Panc1 (cell line): ENCODE results near the gene VAC14. TPM values are rescaled to one million over a fixed set of nuclear protein-coding genes. Genes with fewer than 3 reads are reported as not detected.

Source experiments
- ATAC-seq: fragments of 200-7000 bp; cut with Tn5 transposase; 2 replicates; pipeline ENCODE4 v1.9.1; 2020; ENCODE audit warnings: mild to moderate bottlenecking, moderate library complexity
- BruUV-seq: library from RNA; stranded (reverse); fragments of 400-500 nt; replicated peaks from 2 replicates; lab custom pipeline; 2021; lab: Mats Ljungman, UMichigan
- CTCF ChIA-PET: fragments of 300-600 bp; sonication (Branson Sonifier 250); formaldehyde crosslinking; loops from one replicate; lab custom pipeline; 2022; ENCODE audit warnings: antibody characterized with exemption; lab: Charles Lee
- POLR2A ChIA-PET: fragments of 300-600 bp; sonication (Branson Sonifier 250); formaldehyde crosslinking; loops from one replicate; lab custom pipeline; 2022; ENCODE audit warnings: antibody characterized with exemption; lab: Charles Lee
- DNase-seq: peaks from one replicate; pipeline ENCODE4 v3.0.0-alpha.2; 2010; ENCODE audit warnings: low read depth, low spot score
- H3K27ac ChIP-seq: 2 replicates; pipeline ENCODE4 v1.5.1; 2011; ENCODE audit warnings: mild to moderate bottlenecking, low read length, inconsistent platforms
- H3K27me3 ChIP-seq: fragments of 200-500 bp; sonication (Bioruptor generic); 2 replicates; pipeline ENCODE4 v1.6.0; 2014; ENCODE audit warnings: low read length, inconsistent platforms; ENCODE audit not compliant: control insufficient read depth, insufficient read depth
- H3K36me3 ChIP-seq: fragments of 200-500 bp; sonication (Bioruptor generic); 2 replicates; pipeline ENCODE4 v1.5.1; 2014; ENCODE audit warnings: inconsistent platforms, mild to moderate bottlenecking, low read length, moderate library complexity; ENCODE audit not compliant: control insufficient read depth, insufficient read depth
- H3K4me1 ChIP-seq: 2 replicates; pipeline ENCODE4 v1.5.1; 2011; ENCODE audit warnings: inconsistent platforms, mild to moderate bottlenecking, low read length, moderate library complexity; ENCODE audit not compliant: control insufficient read depth, insufficient read depth
- H3K4me3 ChIP-seq, 2 experiments: 2 replicates each; pipeline ENCODE4 v1.5.1; 2011 to 2012; ENCODE audit warnings: low read depth in 2 of 2, low read length in 2 of 2, mild to moderate bottlenecking in 2 of 2, inconsistent platforms in 1 of 2, moderate library complexity in 1 of 2
- H3K9me3 ChIP-seq: fragments of 200-500 bp; sonication (Bioruptor generic); 2 replicates; pipeline ENCODE4 v1.5.1; 2014; ENCODE audit warnings: low read depth, mild to moderate bottlenecking, inconsistent platforms, low read length, moderate library complexity; ENCODE audit not compliant: control insufficient read depth, insufficient read depth
- POLR2AphosphoS5 ChIP-seq: IDR thresholded peaks from 2 replicates; pipeline ENCODE4 v1.6.1; 2012; ENCODE audit warnings: mild to moderate bottlenecking, low read depth, low read length, moderate library complexity
- SIN3A ChIP-seq: IDR thresholded peaks from 2 replicates; pipeline ENCODE4 v1.6.1; 2012; ENCODE audit warnings: low read depth, mild to moderate bottlenecking, low read length, moderate library complexity, borderline replicate concordance; ENCODE audit not compliant: insufficient read depth
- TCF7L2 ChIP-seq: IDR thresholded peaks from 2 replicates; pipeline ENCODE4 v1.6.1; 2011; ENCODE audit warnings: mild to moderate bottlenecking, low read depth, low read length, inconsistent platforms
- in situ Hi-C: cut with HindIII; loops from 2 replicates; pipeline ENCODE4 v1.10.0; 2016; ENCODE audit warnings: low sequenced_read_pairs, low pct_unique_long_range_greater_than_20kb
- intact Hi-C: fragments of 100-400 bp; cut with micrococcal nuclease; formaldehyde crosslinking; loops from one replicate; pipeline ENCODE4 v1.10.0; 2022; ENCODE audit not compliant: unreplicated experiment
- total RNA-seq: library from RNA; stranded (reverse); gene quantifications from one replicate; pipeline ENCODE4 v1.2.1, GENCODE V29; 2021; ENCODE audit not compliant: unreplicated experiment
- TF ChIP-seq, protein P1 (sequence below), 2 experiments: IDR thresholded peaks; 2 replicates each; pipeline ENCODE4 v1.6.1; 2011 to 2012; ENCODE audit warnings: low read depth in 2 of 2, control low read depth in 1 of 2, low read length in 1 of 2, mild to moderate bottlenecking in 1 of 2, moderate library complexity in 1 of 2; ENCODE audit not compliant: insufficient read depth in 1 of 2
- TF ChIP-seq, protein P2 (sequence below): fragments of 450-650 bp; IDR thresholded peaks from 2 replicates; pipeline ENCODE4 v1.5.1; 2017; ENCODE audit warnings: mild to moderate bottlenecking

The VAC14 gene
- total RNA-seq, 1 experiment from 2014 or later, result 37.9 TPM

DNA sequence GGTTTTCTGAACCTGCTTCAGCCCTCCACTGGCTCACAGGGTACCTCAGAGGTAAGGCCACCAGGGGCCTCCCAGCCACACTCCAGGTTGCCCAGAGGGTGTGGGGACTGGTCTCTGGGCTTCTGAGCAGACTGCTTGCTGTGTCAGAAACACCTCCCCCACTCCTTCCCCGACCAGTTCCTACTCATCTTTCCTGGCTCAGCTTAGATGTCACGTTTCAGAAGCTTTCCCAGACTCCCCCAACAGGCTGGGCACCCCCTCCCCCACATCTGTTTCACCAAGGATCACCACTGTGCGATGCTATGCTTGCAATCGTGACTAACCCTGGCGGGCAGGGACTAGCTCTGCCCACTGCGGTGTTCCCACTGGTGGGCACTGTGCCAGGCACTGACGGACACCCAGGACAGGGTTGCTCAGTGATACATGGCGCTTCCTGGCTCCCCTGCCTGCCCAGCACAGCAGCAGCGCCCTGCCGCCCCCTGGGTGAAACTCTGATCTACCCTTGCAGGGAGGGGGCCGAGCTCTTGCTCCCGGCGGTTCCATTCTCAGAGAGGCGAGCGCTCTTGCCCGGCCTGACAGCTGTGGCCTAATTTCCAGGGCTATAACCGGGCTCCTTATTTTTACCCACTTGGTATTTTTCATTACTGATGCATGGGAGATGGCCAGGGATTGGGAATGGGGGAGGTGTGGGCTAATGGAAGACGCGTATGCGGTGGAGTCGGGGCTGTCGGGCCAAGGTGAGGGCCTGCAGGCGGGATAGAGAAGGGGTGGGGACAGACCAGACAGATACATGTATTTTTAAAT, 85.7 kb downstream of the VAC14 start:
- intact Hi-C loops, result no loop called here
- ChIA-PET CTCF (no interaction called here), POLR2A (no interaction called here)
- Histone ChIP-seq H3K27me3 (no peaks in the 10 kb centered on the region), H3K4me1 (no peaks in the 10 kb centered on the region; the same call in 1 of the 2 replicates), H3K4me3 (no peak overlapping the region), H3K36me3 (no peaks in the 10 kb centered on the region), H3K27ac (no peak overlapping the region), H3K9me3 (no peaks in the 10 kb centered on the region)
- TF ChIP-seq POLR2AphosphoS5 (no peak), TCF7L2 (no peak), SIN3A (no peak)
- TF ChIP-seq, protein P1, sequence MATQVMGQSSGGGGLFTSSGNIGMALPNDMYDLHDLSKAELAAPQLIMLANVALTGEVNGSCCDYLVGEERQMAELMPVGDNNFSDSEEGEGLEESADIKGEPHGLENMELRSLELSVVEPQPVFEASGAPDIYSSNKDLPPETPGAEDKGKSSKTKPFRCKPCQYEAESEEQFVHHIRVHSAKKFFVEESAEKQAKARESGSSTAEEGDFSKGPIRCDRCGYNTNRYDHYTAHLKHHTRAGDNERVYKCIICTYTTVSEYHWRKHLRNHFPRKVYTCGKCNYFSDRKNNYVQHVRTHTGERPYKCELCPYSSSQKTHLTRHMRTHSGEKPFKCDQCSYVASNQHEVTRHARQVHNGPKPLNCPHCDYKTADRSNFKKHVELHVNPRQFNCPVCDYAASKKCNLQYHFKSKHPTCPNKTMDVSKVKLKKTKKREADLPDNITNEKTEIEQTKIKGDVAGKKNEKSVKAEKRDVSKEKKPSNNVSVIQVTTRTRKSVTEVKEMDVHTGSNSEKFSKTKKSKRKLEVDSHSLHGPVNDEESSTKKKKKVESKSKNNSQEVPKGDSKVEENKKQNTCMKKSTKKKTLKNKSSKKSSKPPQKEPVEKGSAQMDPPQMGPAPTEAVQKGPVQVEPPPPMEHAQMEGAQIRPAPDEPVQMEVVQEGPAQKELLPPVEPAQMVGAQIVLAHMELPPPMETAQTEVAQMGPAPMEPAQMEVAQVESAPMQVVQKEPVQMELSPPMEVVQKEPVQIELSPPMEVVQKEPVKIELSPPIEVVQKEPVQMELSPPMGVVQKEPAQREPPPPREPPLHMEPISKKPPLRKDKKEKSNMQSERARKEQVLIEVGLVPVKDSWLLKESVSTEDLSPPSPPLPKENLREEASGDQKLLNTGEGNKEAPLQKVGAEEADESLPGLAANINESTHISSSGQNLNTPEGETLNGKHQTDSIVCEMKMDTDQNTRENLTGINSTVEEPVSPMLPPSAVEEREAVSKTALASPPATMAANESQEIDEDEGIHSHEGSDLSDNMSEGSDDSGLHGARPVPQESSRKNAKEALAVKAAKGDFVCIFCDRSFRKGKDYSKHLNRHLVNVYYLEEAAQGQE (IDR thresholded peaks at IDR 0.05; ENCODE audit: insufficient read depth in 1 of 2, low read depth in 2 of 2, low read length in 1 of 2), result no peak
- TF ChIP-seq, protein P2, sequence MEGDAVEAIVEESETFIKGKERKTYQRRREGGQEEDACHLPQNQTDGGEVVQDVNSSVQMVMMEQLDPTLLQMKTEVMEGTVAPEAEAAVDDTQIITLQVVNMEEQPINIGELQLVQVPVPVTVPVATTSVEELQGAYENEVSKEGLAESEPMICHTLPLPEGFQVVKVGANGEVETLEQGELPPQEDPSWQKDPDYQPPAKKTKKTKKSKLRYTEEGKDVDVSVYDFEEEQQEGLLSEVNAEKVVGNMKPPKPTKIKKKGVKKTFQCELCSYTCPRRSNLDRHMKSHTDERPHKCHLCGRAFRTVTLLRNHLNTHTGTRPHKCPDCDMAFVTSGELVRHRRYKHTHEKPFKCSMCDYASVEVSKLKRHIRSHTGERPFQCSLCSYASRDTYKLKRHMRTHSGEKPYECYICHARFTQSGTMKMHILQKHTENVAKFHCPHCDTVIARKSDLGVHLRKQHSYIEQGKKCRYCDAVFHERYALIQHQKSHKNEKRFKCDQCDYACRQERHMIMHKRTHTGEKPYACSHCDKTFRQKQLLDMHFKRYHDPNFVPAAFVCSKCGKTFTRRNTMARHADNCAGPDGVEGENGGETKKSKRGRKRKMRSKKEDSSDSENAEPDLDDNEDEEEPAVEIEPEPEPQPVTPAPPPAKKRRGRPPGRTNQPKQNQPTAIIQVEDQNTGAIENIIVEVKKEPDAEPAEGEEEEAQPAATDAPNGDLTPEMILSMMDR, result no peak
- no TSS peak for BruUV-seq
- in situ Hi-C loops, result no loop called here
- ATAC-seq, result peak; percentile 73; the same call in 1 of the 2 replicates
- no peak for DNase-seq

DNA sequence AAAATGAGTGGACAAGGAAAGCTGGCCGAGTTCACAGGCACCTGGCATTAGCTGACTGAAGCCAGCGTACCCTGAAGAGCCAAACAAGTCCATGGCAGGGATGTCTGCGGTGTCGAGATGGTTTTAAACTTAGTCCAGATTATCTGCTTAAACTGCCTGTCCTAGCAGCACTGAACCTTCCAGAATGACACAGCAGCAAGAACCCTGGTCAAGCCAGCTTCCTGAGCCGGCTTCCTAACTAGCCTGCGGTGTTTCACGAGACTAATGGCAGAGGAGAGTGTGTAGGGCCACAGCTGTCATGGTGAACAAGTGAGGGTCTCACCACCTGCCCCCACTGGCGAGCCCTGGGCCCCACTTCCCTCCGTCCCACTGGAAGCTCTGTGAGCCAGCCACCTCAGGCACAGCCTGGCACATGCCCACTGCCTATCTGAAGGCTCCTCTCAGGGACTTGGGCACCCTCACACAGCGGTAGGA, 86.3 kb downstream of the VAC14 start:
- ATAC-seq (no peak; the same call in 1 of the 2 replicates), DNase-seq (no peak)
- H3K4me3 ChIP-seq, result no peak overlapping the region
- no peak overlapping the region for H3K27ac ChIP-seq
- TF ChIP-seq, protein P1 (IDR thresholded peaks at IDR 0.05; ENCODE audit: insufficient read depth in 1 of 2, low read depth in 2 of 2, low read length in 1 of 2), result no peak
- ChIA-PET POLR2A (no interaction called here), CTCF (no interaction called here)
- H3K36me3 ChIP-seq, result no peaks in the 10 kb centered on the region
- H3K4me1 ChIP-seq, result no peaks in the 10 kb centered on the region; the same call in 1 of the 2 replicates
- no peaks in the 10 kb centered on the region for H3K27me3 ChIP-seq
- in situ Hi-C loops (no loop called here), intact Hi-C loops (no loop called here)
- H3K9me3 ChIP-seq, result no peaks in the 10 kb centered on the region
- BruUV-seq, result no TSS peak
